Germinal center (tissue), 1 donor: ENCODE data around the gene RNF150.
A peak's percentile ranks its signal among the peaks of the same experiment; 100 is the strongest.
"Not testable (repeated sequence)": the region's sequence is repeated elsewhere in the genome, so short reads cannot be mapped to it uniquely, and the experiment has no call there.

ENCODE experiments used
- DNase-seq: peaks from one replicate; pipeline ENCODE4 v3.0.0; 2012; ENCODE audit warnings: mixed read lengths, low spot score

Gene RNF150

DNA sequence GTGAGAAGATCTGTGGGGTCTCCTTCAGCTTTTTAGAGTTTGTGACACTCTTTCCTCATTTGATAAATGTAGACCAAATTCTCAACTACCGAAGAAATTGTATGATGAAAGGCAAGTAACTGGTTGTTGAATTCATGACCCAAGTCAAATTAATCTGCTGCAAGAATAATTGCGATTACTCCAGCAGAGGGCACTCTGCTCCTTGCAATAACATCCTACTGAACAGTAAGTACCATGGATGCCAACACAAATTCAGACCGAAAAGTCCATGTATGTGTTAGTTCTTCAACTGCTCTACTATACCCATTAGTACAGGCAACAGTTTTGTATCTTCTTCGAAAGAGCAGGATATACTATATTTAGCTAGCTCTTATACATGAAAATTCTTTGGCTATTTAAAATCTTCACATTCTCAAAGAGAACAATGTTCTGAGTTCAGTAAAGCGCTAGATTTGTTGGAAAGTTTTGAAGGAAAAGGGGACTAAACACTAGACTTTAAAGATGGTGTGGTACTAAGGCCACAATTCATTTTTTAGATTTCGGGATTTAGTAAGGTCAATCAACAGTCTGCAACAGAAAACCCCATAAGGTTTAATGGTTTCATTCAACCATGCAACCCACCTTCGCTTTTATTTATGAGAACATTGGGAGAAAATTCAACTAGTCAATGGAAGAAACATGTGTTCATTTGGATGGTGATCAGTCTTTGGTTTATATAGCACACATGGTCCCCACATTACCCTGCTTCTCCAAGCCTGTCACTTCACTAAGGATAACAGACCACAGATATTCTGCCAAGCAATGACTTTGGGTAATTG, 271.7 kb downstream of the RNF150 start:
- DNase-seq: peak; percentile 48

DNA sequence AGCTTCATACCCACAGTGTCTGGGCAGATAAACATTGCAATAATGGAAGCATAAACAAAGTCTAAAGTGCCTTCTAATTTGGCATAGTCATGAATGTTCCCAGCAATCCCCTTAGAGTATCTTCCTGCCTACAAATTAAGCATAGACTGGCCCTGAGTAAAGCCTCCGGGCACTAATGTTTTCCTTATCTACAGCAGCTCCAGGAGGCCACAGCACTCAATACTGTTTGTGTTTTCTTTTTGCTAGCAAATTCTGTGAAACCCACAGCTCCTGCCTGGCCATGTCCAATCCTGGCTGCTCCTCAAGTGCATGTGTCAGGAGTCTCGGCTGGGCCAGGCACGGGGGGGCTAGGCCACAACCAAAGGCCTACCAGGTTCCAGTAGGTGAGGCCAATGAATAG, 274.4 kb downstream of the RNF150 start:
- DNase-seq: no peak

DNA sequence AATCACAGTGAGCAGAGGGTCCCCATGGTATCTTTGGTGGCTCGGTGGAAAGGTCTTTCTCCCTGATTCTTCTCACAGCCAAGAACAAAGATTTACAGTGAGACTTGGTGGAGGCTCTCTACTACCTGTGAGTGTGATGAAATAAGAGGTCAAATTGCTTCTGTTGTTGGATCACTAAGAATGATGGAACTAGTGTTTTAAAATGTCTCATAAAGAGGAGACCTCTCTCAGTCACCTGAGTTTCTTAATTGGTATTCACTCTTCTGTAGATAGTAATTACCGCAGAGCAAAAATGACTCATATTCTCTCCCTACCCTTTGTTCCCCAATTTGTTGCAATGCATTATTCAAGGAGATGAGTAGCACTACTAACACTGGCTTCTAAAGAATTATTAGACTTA, 276.2 kb downstream of the RNF150 start:
- DNase-seq: no peak

DNA sequence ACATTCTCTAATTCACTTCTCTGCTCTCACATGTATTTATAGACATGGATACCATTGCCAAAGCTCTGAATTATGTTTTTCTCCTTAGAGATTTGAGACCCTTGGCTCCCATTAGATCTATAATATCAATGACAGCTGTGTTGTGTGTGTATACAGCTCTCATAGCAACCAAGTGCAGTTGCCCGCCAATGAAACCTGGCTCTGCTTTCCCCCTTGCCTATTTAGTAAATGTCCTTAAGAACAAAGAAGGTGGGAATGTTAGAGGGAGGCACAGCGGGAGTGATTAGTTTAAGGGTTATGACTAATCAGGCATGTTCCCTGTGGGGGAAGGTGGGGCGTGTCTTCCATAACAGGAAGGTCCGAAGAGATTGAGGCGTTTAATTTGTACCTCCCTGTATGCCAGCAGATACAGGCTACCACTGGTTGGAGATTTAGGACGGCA, 276.6 kb downstream of the RNF150 start:
- no peak for DNase-seq

DNA sequence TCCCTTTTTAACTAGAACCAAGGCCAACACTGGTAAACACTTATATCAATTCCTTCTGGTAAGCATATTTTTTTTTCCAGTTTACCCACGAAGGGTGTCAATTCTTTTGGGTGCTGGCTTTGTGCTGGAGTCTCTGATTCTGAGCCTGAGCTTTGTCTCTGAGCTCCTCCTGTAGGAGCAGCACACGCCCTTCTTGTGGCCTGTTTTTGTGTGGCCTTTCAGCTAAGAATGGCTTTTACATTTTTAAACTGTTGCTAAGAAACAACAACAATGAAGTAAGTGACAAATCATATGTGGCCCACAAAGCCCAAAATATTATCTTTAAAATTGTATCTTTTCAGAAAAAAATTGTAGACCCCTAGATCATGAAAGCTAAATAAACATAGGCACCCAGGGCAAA, 279.1 kb downstream of the RNF150 start:
- no peak for DNase-seq

DNA sequence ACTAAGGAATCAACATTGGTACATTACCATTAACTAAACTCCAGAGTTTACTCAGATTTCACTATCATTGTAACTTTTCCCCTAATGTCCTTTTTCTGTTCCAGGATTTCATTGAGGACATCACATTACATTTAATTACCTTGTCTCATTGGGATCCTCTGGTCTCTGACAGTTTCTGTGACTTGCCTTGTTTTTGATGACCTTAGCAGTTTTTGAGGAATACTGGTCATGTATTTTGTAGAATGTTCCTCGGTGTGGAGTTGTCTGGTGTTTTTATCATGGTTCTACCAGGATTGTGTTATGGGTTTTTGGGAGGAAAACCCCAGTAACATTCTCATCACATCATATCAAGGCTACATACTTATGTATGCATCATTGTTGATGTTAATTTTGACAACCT, 281.5 kb downstream of the RNF150 start:
- no peak for DNase-seq

DNA sequence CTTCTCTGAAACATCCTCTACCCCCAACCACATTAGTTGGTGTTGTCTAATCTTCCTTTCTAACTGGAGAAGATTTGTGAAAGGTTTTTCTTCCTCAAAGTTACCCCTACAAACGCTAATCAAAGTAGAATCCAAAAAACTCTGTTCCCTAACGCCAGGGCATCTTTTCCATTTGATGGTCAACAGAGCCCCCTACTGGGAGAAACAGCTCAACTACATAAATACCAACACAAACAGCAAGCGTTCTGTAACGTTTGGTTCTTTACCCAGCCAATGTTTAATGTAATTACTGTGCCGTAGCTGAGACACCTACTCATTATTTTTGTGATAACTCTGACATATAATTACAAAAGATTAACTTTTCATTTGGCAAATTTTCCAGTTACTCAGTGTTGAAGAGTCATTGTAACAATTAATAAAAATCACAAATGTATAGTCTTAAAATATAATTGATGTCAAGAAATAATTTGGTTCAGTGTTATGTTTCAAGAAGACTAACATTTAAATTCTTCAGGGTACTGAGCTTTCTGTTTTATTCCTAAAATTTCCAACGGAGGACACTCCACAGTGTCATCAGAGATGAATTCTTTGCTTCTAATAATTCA, 282.1 kb downstream of the RNF150 start:
- DNase-seq: peak; percentile 66

DNA sequence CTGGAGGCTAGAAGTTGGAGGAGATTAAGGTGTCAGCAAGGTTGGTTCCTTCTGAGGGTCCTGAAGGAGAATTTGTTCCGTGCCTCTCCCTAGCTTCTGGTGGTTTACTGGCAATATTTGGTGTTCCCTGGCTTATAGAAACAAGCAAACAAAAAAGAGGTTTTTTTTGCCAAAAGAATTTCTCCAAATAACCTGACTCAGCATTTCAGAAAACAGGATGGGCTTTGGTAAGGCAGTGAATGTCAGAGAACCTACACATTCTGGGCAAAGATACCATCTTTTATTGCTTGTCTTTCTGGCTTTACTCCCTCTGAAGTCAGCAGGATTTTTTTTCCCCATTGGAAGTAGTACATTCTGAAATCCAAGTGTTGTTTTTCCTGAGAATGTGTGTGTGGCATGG, 283.7 kb downstream of the RNF150 start:
- no peak for DNase-seq

DNA sequence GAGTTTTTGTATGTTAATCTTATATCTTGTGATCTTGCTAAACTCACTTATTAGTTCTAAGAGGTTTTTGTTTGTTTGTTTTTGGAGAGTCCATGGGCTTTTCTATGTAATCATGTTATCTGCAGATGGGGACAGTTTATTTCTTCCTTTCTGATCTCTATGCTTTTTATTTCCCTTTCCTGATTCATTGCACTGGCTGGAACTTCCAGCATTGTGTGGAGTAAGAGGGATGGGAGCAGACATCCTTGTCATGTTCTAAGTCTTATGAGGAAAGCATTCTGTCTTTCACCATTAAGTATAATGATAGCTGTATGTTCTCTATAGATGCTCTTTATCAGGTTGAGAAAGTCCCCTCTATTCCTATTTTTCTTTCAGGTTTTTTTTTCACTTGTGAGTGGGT, 286.5 kb downstream of the RNF150 start:
- no peak for DNase-seq

DNA sequence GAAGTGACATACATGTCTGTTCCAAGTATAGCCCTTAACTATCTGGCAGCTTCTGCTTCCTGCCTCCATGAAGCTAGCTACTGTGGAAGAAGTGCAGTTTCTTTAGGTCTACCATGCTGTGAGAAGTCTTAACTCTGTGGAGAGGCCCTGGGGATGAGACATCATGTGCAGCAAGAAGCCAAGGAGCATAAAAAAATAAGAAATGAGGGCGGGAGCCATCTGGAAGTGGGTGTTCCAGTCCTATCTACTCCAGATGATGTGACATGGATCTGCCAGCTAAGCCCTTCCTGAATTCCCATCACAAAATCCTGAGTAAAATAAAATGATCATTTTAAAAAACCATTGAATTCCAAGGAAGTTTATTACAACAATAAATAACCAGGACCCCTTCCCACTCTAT, 289.2 kb downstream of the RNF150 start:
- no peak for DNase-seq

DNA sequence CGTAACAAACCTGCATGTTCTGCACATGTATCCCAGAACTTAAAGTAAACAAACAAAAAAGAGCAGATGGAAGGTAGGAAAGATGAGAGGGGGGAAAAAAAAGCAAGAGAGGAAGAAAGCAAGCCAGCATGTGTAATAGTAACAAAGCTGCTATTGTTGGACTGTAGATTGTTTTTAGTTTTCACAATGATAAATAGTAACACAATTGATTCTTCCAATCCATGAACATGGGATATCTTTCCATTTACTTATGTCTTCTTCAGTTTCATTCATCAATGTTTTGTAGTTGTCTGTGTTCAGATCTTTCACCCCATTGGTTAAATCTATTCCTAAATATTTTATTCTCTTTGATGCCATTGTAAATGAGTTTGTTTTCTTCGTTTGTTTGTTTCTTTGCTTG, 292.1 kb downstream of the RNF150 start:
- no peak for DNase-seq

DNA sequence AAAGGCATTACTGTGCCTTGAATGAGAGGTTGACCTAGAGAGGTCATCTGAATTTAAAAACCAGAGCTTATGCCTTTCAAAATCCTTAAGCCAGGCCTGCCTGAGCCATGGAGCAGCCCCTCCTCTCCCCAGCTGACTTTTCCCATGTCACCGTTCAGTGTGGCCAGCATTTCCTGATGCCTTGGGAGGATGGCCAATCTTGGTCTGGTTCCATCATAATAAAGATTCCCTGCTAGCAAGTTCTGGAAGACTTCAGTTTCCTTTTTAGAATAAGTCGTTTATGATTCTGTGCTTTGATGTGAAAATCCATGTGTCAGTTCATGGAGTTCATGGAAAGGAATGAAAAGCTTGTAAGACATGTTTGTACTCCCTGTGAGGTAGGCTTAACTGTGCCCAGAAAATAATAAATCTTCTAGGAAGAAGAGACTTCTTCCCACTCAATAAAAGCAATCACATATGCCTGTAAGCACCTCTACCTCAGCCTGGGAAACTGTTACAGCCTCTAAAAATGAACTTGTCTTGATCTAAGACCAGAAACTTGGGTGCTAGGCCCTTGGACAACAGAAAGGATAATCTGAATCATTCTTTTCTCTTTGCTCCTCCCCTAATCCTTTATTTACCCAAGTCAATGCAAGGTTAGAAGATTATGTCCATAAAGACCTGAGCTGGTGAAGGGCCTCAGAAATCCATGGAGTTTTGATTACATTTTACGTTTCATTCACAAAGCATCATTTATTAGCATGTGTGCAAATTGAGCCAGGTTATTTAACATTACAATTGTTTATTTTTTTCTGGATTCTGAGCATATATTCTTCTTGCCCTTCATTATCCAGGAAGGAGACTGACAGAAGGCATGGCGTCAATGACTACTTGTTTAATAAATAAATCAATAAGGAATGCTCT, 293.1 kb downstream of the RNF150 start:
- no peak for DNase-seq

DNA sequence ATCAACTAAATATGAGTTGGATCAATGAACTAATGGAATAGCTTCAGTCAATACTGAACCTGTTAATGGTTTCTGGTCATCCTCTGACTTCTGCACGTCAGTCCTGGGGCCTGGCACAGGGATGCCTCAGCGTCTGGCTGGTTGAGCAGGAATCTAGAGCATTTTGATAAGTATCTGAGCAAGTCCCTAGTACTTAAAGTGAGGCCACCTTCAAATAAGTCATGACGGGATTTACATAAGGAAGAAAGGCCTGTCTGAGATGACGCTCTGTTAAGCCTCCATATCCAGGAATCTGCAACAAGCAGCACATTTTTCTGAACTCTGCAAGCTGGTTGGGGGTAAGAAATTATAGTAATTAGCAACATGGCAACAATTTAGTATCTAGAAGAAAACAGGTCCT, 293.9 kb downstream of the RNF150 start:
- DNase-seq: no peak

DNA sequence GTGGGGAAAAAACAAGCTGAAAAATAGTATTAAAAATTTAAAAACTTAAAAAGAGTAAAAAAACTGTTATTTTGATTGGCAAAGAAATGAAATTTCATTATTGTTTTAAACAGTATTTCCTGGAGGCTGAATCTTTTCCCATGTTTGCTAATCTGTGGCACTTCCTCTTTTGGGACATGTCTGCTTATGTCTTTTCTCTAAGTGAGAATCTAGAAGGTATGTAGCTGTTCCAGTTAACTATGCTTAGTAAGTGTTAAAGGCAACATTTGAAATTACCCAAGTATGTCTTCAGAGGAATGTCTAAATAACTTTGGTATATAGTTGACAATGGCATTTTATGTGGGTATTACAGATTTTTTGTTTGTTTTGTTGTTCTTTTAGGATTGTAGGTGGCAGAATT, 295.5 kb downstream of the RNF150 start:
- DNase-seq: no peak

DNA sequence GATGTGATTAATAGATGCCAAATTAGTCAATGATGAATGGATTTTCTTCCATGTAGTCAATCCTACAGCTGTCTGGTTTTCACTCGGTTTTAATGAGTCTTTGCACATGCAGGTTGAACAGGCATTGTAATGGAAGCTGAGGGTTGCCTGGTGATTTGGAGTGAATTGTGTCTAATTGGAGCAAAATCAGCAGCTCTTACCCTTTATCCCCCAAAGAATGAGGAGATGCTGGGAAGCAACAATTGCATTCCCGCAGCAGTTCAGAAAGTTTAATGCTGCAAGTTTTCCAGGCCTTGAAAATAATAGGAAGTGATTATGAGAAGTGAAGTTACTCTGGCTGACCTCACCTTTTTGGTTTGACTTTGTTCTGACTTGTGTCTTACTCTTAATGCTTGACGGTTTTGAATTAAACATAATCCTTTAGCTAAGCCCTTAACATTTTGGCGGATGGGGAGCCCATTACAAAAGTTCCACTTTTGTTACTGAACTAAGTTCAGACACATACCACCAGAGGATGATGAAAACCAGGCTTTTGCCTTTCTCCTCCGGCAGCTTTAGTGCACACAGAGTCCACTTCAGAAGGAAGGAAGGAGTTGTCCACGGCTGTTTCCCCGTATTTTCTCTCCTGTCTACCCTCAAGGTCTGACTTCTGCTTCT, 298.3 kb downstream of the RNF150 start:
- no peak for DNase-seq

DNA sequence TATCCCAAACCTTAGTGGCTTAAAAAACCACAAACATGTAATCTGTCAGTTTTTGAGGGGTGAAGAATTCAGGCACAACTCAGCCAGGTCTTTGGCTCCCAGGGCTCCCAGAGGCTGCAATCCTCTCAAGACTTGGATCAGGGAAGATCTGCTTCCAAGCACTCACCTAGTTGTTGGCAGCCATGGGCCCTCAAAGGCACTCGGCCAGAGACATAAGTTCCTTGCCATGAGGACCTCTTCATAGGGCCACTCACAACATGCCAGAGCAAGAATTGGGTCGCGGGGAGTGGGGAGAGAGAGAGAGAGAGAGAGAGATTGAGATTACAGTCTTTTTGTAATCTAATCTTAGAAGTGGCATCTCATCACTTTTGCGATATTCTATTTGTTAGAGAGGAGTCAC, 300.0 kb downstream of the RNF150 start:
- DNase-seq: no peak

DNA sequence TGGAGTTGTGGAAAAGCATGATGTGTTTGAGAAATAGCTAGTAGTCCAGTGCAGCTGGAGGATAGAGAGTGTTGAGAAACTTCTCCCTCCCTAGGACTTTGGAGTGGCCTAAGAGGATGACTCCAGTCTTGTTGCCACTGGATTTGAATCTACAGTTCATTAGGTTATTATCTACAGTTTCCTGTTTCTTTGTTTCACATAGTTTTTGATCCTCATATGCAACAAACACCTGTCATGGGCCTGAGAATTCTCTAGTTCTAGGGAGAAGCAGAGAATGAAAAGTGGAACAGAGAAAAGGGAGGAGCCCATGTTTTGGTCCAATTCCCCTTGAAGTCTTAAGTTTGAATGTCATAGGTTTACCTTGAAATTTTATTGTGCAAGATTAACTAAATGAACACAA, 303.4 kb downstream of the RNF150 start:
- DNase-seq: no peak

DNA sequence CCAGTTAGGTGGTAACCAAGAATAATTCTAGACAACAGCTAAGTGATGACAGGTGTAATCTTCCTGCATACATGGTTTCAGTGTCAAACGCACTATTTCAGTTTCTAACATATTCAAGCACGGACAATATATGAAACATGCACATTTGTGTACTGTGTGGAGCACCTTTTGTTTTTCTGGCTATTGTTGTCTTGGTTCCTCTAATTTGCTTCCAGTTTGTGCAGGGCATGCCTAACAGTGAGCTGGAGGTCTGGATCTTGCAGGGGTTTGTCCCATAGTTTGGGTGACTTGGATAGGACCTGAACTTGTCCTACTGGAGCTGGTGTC, 306.6 kb downstream of the RNF150 start:
- DNase-seq: no peak

DNA sequence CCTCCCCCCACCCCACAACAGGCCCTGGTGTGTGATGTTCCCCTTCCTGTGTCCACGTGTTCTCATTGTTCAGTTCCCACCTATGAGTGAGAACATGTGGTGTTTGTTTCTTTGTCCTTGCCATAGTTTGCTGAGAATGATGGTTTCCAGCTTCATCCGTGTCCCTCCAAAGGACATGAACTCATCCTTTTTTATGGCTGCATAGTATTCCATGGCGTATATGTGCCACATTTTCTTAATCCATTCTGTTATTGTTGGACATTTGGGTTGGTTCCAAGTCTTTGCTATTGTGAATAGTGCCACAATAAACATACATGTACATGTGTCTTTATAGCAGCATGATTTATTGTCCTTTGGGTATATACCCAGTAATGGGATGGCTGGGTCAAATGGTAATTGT, 312.7 kb downstream of the RNF150 start:
- DNase-seq: not testable (repeated sequence)

DNA sequence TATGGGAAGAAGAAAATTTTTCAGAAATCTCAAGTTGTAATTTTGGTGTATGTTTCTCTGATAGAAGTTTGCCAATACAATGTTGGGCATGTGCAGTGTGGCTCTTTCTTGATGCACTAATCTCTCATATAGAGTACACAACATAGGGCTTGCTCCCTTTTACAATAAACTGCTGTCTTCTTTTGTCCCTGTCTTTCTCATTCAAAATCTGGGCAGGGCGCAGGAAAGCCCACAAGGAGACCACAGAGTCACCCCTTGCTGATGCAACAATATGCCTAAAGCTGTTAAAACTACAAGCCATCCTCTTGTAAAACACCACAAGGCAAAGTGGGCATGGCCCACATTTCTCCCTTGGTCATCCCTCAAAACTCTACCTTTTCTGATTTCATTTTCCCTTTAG, 313.7 kb downstream of the RNF150 start:
- DNase-seq: no peak

DNA sequence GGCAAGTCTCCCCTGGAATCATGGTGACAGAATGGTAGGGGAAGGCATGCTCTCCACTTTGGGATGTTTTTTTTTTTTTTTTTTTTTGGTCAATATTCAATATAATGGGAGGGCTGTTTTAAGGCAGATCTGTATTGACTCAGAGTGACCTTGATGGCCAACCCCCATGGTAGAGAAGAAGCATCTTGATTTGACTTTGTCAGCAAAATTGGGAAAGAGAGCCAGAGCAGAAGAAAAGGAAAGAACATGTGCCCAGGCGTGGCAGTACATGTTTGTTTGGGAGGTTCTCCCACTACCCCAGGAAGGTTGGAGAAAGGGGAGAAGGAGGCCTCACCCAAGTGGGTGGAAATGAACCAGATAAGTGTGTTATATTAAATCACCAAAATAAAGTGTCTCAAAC, 314.8 kb downstream of the RNF150 start:
- no peak for DNase-seq

DNA sequence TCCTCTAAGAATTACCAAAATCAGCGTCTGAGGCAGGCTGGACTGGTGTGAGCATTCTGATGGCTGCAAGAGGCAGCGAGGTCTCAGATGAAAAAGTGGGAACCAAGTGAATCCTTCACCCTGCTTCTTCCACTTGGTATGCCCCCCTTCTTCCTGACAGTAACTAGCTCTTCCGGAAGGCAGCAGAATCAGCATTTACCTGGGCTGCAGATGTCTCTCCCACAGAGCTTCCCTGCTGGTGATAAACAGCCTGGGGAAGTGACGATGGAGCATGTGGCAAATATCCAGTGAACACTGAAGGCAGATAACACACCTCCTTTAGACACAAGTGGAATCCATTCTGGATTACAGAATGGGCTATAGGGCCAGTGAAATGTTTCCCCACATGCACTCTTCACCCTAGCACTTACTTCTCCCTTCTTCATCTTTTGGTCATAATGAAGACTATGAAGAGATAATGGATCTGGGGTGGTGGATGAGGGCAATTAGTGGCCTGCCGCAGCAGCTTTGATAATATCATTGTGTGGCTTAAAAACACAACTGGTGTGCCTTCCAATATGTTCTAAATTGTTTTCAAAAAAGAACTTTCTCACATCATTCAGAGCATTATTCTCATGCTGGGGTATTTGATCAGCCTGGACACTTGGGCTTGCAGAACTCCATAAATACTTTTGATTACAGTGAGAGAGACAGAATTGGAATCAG, 316.3 kb downstream of the RNF150 start:
- DNase-seq: no peak
